Activated T-helper 1 cell treated with anti-CD3 and anti-CD28 coated beads, Interleukin-2, amount 50 U/mL, for 16 hours (primary cell): ENCODE measurements around the gene PITHD1.
"Not testable (repeated sequence)": the region's sequence is repeated elsewhere in the genome, so short reads cannot be mapped to it uniquely, and the experiment has no call there.

Experiments
- DNase-seq, 2 donors: peaks; one replicate each; pipeline ENCODE4 v3.0.0-alpha.2; 2020; ENCODE audit warnings: low read depth in 1 of 2, low spot score in 1 of 2

PITHD1 gene

DNA sequence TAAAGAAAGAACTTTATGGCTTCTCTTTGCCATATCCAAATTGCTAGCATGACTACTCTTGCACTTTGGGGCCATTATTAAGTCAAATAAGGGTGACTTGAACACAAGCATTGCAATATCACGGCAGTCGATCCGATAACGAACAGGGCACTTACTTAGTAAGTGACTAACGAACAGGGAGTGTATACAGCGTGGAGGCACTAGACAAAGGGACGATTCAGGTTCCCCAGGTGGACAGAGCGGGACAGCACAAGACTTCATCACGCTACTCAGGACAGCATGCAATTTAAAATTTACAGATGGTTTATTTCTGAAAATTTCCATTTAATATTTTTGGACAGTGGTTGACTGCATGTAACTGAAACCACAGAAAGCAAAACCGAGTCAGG is 5.4 kb upstream of the PITHD1 start:
- DNase-seq = no peak

DNA sequence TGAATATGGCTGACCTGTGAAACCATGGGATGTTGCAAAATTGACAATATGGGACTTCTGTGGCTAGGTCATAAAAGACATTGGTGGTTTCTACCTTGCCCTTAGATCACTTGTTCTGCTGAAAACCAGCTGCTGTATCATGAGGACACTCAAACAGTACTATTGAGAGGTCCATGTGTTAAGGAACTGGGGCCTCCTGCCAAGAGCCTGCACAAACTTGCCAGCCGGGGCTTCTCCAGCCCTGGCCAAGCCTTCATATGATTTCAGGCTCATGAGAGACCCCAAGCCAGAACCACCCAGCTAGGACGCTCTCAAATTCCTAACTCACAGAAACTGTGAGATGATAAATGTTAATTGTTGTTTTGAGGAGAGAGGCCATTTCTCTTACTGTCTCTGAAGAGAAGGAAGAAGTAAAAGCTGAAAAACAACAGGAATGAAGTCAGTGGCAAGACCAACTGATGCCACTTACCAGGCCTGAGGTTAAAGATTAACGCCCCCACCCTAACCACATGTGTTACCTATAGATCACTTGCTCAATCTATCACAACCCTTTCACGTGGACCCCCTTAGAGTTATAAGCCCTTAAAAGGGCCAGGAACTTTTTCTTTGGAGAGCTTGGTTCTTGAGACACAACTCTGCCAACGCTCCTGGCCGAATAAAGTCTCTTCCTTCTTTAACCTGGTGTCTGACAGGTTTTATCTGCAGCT is 3.9 kb upstream of the PITHD1 start:
- no peak for DNase-seq

DNA sequence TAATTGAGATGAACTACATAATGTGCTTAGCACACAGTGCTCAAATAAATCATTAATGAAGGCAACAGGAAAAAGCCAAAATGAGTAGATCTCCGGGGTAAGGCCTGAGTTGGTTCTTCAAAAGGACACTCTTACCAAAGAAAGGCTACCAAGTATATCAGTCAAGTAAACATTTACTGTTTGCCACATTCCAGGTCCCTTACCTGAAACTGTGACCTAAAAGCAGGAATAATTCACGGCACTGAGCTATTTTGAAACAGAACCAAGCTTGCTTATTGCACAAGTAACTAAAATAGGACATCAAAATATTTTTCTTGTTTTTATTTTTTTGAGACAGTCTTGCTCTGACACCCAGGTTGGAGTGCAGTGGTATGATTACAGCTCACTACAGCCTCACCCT is 2.0 kb upstream of the PITHD1 start:
- no peak for DNase-seq

DNA sequence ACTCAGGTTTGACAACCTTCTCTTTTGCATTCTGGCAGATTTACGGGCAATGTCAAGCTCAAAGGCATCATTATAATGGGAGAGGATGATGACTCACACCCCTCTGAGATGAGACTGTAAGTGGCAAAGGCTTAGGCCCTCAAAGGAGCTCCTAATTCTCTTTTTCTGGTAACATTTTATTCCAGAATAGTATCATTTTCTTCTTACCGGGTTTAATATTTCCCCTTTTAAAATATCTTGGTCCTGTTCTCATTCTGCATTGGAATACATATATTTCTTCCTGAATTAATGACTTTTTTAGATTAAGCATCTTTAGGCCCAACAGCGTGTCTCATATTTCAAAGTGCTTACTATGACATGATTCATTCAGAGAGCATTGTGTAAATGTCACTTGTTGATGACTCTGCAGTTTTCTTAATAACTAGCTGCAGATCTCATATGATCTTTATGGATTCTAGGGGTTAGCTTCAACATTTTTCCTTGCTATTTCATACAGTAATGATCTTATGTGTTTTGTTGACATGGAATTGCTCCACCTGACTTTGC is 1.7 kb downstream of the PITHD1 start:
- DNase-seq = no peak

DNA sequence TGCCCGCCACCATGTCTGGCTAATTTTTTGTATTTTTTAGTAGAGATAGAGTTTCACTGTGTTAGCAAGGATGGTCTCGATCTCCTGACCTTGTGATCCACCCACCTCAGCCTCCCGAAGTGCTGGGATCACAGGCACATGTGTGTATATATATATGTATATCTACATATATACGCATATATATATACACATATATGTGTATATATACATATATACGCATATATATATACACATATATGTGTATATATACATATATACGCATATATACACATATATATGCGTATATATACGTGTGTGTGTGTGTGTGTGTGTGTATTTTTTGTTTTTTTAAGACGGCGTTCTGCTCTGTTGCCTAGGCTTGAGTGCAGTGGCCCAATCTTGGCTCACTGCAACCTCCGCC is 4.9 kb downstream of the PITHD1 start:
- DNase-seq = not testable (repeated sequence)

DNA sequence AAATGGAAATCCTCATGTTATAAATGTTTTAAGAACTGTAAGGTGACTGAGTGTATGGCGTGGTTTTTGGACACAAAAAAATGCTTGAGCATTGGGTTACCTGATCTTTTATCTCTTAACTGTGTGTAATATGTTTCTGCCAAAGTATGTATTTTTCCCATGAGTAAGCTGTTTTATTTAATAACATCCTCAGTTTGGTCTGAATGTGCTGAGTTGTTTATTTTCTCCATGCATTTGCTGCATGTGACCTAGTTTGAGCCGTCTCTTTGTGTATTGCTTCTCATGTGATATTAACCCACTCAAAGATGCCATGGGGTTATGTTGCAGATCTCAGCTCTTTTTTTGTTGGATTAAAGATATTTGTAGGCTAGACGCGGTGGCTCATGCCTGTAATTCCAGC is 6.6 kb downstream of the PITHD1 start:
- DNase-seq = no peak

DNA sequence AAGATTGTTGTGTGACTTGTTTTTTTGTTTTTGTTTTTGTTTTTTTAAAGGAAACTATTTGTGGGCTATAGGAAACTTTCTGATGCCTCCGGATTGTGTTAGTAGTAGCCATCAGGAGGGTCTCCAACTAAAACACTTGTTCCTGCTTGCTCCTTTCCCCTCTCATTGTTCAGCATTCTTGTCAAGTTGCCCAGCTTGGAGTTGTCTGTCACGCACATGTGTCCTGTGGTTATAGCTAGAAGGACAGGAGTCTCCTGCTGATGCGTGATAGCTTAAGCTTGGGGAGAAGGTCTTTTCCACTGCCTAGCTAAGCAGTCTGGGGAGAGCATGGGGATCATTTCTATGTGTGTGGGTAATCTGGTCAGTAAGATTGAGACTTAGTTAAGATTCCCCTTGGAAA is 9.5 kb downstream of the PITHD1 start:
- DNase-seq = no peak

DNA sequence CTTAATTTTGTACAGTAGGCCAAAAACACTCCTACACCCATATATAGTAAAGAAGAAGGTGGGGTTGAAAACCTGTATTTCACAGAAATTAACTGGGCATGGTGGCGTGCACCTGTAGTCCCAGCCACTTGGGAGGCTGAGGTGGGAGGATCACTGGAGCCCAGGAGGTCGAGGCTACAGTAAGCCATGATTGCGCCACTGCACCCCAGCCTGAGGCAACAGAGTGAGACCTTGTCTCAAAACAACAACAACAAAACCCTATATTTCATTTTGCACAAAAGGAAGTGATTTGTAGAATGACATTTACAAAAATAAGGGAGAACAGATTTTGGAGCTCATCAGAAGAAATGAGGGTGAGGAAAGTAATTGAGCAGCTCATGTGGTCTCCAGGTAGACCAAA is 10.5 kb downstream of the PITHD1 start:
- no peak for DNase-seq

DNA sequence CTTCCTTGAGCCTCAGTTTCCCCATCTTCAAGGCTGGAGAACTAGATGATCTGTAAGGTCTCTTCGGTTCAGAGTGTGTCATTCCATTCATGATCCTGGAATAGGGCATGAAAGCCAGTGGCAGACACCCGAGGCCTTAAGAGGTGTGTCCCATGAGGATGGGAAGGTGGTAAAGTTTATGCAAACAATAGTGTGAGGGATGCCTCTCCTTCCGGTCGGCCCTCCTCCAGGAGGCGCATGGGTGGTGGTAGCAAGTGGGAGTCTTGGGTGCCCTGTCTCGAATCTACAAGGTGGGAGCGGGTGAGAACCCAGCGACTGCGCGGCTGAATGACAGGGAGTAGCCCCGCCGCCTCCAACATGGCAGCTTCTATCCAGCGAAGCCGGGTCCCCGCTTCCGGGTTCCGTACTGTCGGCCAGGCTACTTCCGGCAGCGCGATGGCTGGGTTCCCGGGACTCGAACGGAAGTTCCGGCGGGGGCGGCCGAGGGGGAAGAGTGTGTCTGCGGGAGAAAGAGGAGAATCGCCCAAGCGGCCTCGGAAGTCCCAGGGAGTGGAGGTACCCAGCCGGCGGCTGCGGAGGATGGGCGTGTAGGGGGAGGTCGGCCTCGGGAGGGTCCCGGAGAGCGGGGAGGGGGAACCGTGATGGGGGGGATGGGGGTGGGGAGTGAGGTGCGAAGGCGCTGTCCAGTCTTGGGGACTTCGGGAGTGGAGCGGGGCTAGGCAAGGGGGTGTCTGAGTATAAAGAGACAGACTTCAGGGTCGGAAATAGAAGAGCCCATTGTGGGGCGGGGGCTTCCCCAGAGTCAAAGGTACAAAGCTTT is 12.7 kb downstream of the PITHD1 start, which contains the start of gene LYPLA2:
TSS of gene LYPLA2 (plus strand) at position 450 of the 820 bp plus-strand sequence. CDS start 1,538 bp downstream, outside the sequence.
- peak; percentile 75 for DNase-seq

DNA sequence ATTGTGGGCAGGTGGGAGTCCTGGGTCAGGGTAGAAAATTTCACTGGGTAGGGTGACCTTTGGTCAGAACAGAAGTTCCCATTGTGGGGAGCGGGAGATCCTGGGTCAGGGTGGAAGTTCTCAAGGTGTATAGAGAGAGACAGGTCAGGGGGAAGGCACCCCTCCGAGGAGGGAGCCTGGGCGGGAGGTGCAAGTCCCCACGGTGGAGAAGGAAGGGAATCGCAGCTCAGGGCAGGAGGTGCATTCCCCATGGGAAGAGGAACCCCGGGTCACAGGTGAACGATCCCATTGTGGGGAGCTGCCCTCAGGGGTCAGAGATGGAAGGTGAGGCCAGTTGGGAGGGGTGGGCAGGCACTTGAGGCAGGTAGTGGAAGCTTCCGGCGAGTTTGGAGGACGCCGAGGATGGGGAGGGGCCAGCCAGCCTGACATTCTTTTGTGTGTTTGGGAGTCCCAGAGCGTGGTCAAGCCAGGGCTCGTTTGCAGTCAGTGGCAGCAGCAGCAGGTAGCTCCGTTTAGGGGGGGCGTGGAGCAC is 13.4 kb downstream of the PITHD1 start:
- DNase-seq = no peak

DNA sequence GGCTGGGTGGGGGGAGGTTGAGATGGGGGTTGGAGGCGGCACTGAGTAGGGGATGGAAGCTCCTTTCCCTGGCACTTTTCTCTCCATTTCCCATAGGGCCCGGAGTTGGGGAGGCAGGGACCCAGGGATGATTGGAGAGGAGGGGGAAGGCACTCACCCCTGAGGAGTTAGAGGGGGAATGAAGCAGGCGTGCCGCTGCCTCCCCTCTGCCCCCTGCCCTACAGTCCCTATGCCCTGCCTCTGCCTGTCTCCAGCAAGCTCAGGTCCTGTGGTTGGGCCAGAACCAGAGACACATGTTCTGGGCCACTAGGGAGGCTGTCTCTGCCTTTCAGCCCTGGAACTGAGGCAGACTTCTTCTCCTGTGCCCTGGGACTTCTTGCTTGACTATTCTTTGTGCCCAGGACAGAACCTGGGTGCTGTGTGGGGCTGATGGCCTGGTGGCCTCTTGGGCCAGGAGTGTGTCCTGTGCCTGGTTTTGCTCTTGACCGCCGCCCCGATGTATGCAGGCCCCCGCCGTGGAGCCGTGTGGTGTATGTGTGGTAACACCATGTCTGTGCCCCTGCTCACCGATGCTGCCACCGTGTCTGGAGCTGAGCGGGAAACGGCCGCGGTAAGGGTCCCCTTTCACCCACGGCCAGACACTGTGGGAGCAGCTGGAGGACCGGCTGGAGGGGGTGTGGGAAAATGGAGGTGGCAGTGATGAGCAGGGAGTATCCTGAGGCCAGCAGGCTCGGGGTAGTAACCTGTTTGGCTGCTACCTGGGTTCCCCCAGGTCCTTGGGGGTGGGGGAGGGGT is 14.1 kb downstream of the PITHD1 start:
- no peak for DNase-seq

DNA sequence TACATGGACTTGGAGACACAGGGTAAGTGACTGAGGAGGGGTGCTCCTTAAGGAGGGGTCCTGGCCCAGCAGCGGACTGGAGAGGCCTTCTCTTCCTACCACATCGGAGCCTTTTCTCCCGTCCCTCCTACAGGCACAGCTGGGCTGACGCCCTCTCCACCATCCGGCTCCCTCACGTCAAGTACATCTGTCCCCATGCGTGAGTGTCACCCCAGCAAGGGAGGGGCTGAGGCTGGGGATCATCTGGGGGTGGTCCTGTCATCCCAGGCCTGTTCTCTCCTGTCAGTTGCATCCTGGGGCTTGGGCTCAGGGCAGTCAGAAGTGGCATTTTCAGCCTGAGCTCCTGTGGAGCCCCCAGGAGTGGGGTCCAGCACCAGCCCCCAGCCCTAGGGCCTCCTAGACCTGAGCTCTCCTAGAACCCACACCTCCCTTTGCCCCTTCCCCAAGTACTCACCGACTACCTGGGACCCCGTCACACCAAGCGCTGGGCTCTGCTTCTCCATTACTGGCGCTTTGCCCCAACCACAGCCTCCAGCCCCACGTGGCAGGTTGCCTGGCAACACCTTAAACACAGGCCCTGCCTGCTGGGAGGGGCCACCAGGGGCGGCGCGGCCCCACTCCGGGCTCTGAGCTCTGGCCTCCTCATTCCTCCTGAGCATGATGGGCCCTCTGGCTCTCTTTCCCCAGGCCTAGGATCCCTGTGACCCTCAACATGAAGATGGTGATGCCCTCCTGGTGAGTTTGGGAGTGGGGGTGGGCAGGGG is 15.0 kb downstream of the PITHD1 start:
- DNase-seq = no peak

DNA sequence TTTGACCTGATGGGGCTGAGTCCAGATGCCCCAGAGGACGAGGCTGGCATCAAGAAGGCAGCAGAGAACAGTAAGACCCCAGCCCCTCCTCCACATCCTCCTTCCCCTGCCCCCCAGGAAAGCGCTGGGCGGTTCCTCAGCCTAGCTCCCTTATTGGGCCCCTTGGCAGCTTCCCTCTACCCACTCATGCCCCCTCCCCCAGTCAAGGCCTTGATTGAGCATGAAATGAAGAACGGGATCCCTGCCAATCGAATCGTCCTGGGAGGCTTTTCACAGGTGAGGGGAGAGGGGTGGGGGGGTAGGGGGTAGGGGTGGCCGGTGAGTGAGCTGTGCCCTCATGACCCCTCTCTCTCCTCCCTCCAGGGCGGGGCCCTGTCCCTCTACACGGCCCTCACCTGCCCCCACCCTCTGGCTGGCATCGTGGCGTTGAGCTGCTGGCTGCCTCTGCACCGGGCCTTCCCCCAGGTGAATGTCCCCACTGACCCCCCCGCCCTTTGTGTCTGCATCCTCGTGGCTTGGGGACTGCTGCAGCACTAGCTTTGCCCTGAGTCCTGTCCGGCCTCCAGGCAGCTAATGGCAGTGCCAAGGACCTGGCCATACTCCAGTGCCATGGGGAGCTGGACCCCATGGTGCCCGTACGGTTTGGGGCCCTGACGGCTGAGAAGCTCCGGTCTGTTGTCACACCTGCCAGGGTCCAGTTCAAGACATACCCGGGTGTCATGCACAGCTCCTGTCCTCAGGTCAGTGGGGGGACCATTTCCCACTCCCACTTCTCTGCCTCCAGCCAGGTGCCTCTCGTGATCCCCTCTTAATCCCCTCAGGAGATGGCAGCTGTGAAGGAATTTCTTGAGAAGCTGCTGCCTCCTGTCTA is 15.9 kb downstream of the PITHD1 start:
- no peak for DNase-seq

DNA sequence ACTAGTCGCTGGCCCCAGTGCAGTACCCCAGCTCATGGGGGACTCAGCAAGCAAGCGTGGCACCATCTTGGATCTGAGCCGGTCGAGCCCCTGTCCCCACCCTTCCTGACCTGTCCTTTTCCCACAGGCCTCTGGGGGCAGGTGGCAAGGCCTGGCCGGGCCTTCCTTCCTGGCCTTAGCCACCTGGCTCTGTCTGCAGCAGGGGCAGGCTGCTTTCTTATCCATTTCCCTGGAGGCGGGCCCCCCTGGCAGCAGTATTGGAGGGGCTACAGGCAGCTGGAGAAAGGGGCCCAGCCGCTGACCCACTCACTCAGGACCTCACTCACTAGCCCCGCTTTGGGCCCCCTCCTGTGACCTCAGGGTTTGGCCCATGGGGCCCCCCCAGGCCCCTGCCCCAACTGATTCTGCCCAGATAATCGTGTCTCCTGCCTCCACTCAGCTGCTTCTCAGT is 16.5 kb downstream of the PITHD1 start:
- DNase-seq = not testable (repeated sequence)

DNA sequence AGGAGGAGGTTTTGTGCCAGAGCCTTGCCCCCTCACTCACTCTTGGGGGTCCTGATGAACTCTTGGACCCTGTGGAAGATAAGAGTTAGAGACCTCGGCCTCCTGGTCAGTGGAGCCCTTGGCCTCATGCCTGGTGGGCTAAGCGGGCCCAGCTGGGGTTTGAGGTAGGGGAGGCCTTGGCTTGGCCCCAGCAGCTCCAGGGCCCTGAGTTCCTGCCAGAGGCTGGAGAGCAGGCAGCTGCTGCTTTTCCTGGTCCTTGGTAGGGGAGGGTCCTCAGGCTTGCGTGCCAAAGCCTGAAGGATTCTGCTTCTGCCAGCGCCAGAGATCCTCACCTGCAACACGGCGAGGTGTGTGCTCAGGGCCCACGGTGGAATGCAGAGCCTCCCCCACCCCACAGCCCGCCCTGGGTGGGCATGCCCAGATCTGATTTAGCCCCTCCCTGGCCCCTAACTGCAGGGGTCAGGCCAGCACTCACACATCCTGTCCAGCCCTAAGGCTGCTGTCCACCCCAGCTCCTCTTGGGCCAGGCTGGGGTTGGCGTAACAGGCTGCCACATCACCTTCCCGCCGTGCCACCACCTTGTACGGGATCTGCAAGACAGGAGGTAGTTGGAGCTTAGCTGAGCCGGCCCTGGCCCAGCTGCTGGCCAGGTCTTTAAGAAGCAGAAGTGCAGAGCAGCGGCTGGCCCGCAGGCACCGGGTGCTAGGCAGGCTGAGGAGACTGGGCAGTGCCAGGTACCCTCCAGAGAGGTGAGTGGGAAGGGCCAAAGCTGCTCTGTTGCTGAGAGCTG is 17.7 kb downstream of the PITHD1 start:
- no peak for DNase-seq

DNA sequence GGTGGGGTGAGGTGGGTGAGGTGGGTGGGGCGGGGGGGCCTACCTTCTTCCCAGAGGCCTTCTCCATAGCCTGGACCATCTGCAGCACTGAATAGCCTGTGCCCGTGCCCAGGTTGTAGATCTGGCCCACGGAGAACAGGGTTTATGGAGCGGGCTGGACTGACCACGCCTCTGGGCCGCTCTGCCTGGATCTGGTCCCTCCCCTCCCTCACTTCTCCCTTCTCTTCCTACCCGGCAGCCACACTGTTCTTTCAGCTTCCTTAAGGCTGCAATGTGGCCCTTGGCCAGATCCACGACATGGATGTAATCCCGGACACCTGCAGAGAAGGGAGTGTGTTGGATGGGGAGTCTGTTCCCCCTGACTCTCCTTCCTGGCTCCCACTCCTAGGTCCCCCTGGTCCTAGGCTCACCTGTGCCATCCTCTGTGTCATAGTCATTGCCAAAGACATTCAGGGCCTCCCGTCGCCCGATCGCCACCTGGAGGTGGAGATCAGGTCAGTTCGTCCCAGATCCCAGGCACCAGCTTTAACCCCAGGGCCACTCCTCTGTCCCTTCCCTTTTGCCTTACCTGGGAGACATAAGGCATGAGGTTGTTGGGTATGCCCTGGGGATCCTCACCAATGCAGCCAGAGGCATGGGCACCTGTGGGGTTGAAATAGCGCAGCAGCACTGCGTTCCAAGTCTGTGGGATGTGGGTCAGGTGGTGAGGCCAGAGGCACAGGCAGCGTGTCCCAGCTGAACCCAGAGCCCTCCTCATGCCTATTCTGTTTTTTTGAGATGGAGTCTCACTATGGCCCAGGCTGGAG is 18.5 kb downstream of the PITHD1 start:
- DNase-seq = no peak

DNA sequence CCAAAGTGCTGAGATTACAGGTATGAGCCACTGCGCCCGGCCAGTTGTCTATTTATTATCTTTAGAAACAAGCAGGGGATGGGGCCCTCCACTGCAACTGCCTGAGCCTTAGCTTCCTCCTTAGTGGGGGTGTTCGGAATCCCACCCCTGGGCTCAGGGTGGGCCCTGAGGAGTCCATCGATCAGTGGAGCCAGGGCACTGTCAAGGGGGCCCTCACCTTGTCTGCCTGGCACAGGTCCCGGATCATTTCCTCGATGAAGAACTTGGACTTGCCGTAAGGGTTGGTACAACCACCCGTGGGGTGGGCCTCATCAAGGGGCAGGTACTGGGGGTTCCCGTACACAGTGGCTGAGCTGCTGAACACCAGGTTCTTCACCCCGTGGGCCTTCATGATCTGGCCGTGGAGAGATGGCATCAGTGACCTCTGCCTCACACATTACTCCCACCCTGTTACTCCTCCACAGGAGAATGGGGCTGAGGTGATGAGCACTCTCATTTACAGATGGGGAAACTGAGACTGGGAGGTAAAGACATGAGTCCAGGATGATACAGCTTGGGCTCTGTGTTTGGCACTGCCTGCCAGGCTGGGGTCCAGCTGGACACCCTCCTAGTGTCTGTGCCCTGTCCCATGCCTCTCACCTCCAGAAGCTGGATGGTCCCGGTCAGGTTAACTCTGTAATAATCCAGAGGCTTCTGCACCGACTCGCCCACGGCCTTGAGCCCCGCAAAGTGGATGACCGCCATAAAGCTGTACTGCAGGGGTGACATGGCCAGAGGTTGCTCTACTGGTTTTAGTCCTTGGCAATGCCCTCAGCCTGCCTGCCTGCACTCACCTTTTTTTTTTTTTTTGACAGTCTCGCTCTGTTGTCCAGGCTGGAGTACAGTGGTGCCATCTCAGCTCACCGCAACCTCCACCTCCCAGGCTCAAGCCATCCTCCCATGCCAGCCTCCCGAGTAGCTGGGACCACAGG is 19.5 kb downstream of the PITHD1 start:
- no peak for DNase-seq
